Chondrocyte (in vitro differentiated cells): ENCODE measurements around the gene PIR. TPM values are rescaled to one million over a fixed set of nuclear protein-coding genes. Genes with fewer than 3 reads are reported as not detected.

Source experiments
- DNase-seq: peaks from one replicate; pipeline ENCODE4 v3.0.0; 2021; ENCODE audit warnings: mixed read lengths, low spot score
- H3K27ac Mint-ChIP-seq: one replicate; pipeline ENCODE4 v1.8.0; 2021; ENCODE audit warnings: mild to moderate bottlenecking, moderate library complexity, mixed read lengths; ENCODE audit not compliant: unreplicated experiment
- H3K27me3 Mint-ChIP-seq: 2 replicates; pipeline ENCODE4 v1.8.0; 2021; ENCODE audit warnings: low read depth, mixed read lengths
- H3K36me3 Mint-ChIP-seq: 2 replicates; pipeline ENCODE4 v1.8.0; 2021; ENCODE audit warnings: low read depth, mixed read lengths
- H3K4me1 Mint-ChIP-seq: 2 replicates; pipeline ENCODE4 v1.8.0; 2021; ENCODE audit warnings: low read depth, mild to moderate bottlenecking, mixed read lengths
- H3K4me3 Mint-ChIP-seq: one replicate; pipeline ENCODE4 v1.8.0; 2021; ENCODE audit warnings: mild to moderate bottlenecking, moderate library complexity, mixed read lengths; ENCODE audit not compliant: unreplicated experiment
- H3K9me3 Mint-ChIP-seq: 2 replicates; pipeline ENCODE4 v1.8.0; 2021; ENCODE audit warnings: low read depth, mixed read lengths
- CTCF ChIP-seq: fragments of 200-600 bp; sonication (generic); IDR thresholded peaks from 2 replicates; pipeline ENCODE4 v1.5.0; 2021; ENCODE audit warnings: antibody characterized with exemption, mild to moderate bottlenecking, moderate library complexity
- total RNA-seq: library from RNA; stranded (reverse); gene quantifications from 3 replicates; pipeline ENCODE4 v1.2.1, GENCODE V29; 2021

PIR gene
- total RNA-seq, 1 donor from 2014 or later = 13.3 TPM

- Mint-ChIP-seq H3K36me3 (peaks cover 5% of the 10 kb centered on the region), H3K9me3 (no peaks in the 10 kb centered on the region), H3K4me3 (no peak overlapping the region), H3K27ac (no peak overlapping the region), H3K4me1 (peaks cover 11% of the 10 kb centered on the region), H3K27me3 (no peaks in the 10 kb centered on the region)
- no peak for TF ChIP-seq CTCF
- no peak for DNase-seq
Measured at GRCh38 chrX:15448010-15448639, 45.0 kb downstream of the PIR start.

GRCh38 chrX:15441464-15441863, 51.7 kb downstream of the PIR start:
- no peak overlapping the region for H3K27ac Mint-ChIP-seq

GRCh38 chrX:15438332-15438731, 54.8 kb downstream of the PIR start:
- Mint-ChIP-seq H3K9me3 (no peaks in the 10 kb centered on the region), H3K4me3 (no peak overlapping the region), H3K27me3 (no peaks in the 10 kb centered on the region), H3K36me3 (peaks cover 6% of the 10 kb centered on the region), H3K4me1 (no peaks in the 10 kb centered on the region), H3K27ac (no peak overlapping the region)
- DNase-seq = no peak
- TF ChIP-seq CTCF = no peak

More at GRCh38 chrX:15441464-15441863, 51.7 kb downstream of the PIR start:
- Mint-ChIP-seq H3K36me3 (peaks cover 3% of the 10 kb centered on the region), H3K27me3 (no peaks in the 10 kb centered on the region), H3K4me1 (no peaks in the 10 kb centered on the region), H3K4me3 (no peak overlapping the region), H3K9me3 (no peaks in the 10 kb centered on the region)
- no peak for TF ChIP-seq CTCF
- DNase-seq = no peak

GRCh38 chrX:15437724-15438123, 55.4 kb downstream of the PIR start:
- TF ChIP-seq CTCF = no peak
- H3K9me3 Mint-ChIP-seq = no peaks in the 10 kb centered on the region
- H3K27me3 Mint-ChIP-seq = no peaks in the 10 kb centered on the region
- H3K4me1 Mint-ChIP-seq = no peaks in the 10 kb centered on the region
- peaks cover 6% of the 10 kb centered on the region for H3K36me3 Mint-ChIP-seq
- H3K27ac Mint-ChIP-seq = no peak overlapping the region
- H3K4me3 Mint-ChIP-seq = no peak overlapping the region
- no peak for DNase-seq

GRCh38 chrX:15435836-15436619, 57.1 kb downstream of the PIR start:
- no peak for TF ChIP-seq CTCF
- no peak overlapping the region for H3K4me3 Mint-ChIP-seq
- no peaks in the 10 kb centered on the region for H3K27me3 Mint-ChIP-seq
- peaks cover 8% of the 10 kb centered on the region for H3K36me3 Mint-ChIP-seq
- no peak for DNase-seq
- H3K4me1 Mint-ChIP-seq = no peaks in the 10 kb centered on the region
- no peaks in the 10 kb centered on the region for H3K9me3 Mint-ChIP-seq
- no peak overlapping the region for H3K27ac Mint-ChIP-seq
